Left ventricle myocardium superior (tissue), 1 donor: Measurements from ENCODE around the gene RFNG. TPM values are rescaled to one million over a fixed set of nuclear protein-coding genes. Genes with fewer than 3 reads are reported as not detected.

ENCODE experiments used
- ATAC-seq: fragments of 200-7000 bp; cut with Tn5 transposase; one replicate; pipeline ENCODE4 v1.9.1; 2020; ENCODE audit warnings: mild to moderate bottlenecking, moderate library complexity
- DNase-seq: peaks from one replicate; pipeline ENCODE4 v3.0.0-alpha.2; 2020
- intact Hi-C: fragments of 100-400 bp; cut with micrococcal nuclease; formaldehyde crosslinking; loops from one replicate; pipeline ENCODE4 v1.11.0; 2022
- total RNA-seq: library from RNA; stranded (reverse); fragmentation: NEBNext Ultra II Directional; extraction: Animal tissue kit (Norgen Biotek cat#: 25700); gene quantifications from one replicate; pipeline ENCODE4 v1.2.1, GENCODE V29; 2021
- donor health status: DM: no; HTN: yes; CAD: no; lungs with severe emphysema.

The RFNG gene
- total RNA-seq, 1 donor from 2014 or later: 21.8 TPM

DNA sequence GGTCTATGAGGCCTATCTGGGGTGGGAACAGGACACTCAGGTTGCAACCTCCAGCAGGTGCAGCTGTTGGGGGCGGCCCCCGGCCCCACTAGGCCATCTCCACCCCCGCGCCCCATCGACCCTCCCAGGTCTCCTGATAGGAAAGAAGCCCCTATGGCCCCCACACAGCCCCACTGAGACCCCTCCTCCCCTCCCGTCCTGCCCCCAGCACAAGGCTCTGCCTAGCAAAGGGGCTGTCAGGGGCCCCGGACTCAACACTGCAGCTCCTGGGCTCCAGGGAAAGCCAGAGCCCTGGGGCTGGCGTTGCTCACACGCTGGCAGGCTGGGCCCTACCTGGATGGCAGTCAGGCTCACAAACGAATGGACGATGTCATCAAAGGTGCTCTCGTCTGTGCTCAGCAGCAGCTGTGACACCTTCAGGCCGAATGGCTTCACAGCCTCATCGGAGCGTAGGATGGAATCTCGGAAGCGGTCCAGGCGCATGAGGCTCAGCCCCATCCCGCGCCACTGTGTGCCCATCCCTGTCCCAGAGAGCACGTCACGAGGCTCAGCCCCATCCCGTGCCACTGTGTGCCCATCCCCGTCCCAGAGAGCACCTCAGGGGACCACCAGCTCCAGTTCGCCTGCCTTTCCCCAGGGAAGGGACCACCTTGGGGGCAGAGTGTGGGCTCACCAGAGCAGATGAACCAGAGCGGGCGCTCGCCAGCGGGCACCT lies 39.1 kb upstream of the RFNG start:
- ATAC-seq (no peak), DNase-seq (no peak)
- intact Hi-C loops: no loop called here

DNA sequence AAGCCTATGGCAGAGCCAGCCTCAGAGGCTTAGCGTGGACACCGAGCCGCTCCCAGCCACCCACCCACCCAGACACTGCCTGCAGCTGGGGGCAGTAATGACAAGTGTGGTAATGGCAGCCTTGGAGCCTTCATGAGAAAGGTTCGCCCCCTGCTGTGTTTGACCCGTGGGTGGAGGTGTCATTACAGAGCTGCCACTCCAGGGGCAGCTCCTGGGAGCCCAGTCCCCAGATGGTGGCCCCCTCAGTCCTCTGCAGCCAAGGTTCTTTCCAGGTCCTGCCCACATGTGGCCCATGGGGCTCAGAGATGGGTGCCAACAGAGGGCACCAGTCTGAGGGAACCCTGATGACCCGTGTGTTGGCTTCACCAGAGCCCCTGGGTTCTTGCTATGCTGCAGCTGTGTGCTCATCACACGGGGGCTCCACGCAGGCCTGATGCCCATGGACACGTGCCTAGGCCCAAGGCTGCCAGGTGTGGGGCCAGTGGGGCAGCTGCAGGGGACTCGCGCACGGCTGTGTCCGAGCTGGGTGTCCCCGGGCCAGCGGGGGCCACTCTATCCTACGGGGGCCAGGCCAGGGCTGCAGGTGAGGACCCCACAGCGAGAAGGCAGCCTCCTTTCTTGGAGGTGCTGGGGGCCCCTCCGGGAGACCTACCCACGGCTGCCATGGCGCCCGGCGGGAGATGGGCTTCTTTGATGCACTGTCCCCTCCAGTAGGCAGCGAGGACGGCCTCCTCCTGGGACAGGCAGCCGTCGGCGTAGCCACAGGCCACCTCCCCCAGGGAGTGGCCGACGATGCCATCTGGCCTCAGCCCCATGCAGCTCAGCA lies 38.3 kb upstream of the RFNG start:
- intact Hi-C loops: no loop called here
- no peak for ATAC-seq
- DNase-seq: no peak

- DNase-seq (peak; percentile 25), ATAC-seq (no peak)
- intact Hi-C loops: no loop called here
These were observed 37.5 kb upstream of the RFNG start for GRCh38 chr17:82088838-82089722.

- ATAC-seq (no peak), DNase-seq (peak; percentile 25)
- intact Hi-C loops: no loop called here
These were observed 36.6 kb upstream of the RFNG start for GRCh38 chr17:82087961-82088837.

DNA sequence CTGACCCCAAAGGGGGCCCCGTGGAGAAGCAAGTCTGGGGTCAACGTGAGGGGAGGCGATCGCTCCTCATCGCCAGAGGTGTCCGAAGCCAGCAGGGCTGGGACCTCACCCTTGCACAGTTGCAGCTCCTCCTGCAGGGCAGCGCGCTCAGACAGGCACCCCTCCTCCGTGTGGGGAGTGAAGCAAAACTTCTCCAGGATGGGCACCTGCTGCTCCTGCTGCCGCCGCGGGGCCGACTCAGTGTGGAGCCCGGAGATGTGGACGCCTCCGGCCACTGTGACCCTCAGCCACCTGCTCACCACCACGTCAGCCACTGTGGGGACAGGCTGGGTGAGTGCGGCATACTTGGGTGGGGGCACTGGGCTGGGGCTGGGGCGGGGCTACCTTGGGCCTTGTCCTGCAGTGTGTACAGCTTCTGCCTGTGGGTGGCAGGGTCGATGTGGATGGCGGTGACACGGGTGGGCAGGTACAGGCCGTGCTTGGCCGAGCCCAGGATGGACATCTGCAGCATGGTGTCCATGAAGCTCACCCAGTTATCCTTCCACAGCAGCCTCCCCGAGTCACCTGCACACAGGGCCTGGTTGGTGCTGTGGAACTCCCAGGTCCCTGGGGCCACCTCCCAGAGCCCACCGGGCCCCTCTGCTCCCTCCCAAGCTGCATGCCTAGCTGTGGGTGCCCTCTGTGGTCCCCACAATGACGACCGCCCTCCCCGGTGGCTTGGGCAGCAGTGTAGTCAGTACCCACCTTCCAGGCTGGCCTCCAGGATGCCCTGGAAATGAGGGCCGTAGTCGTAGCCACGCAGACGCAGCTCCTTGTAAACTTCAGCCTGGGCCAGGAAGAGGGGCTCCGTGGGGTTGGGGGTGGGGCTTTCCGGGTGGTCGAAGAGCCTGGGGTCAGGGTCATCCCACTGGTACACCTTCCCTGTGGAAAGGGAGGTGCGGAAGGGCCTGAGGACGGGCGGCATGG lies 35.6 kb upstream of the RFNG start:
- intact Hi-C loops: no loop called here
- no peak for ATAC-seq
- DNase-seq: peak; percentile 24

DNA sequence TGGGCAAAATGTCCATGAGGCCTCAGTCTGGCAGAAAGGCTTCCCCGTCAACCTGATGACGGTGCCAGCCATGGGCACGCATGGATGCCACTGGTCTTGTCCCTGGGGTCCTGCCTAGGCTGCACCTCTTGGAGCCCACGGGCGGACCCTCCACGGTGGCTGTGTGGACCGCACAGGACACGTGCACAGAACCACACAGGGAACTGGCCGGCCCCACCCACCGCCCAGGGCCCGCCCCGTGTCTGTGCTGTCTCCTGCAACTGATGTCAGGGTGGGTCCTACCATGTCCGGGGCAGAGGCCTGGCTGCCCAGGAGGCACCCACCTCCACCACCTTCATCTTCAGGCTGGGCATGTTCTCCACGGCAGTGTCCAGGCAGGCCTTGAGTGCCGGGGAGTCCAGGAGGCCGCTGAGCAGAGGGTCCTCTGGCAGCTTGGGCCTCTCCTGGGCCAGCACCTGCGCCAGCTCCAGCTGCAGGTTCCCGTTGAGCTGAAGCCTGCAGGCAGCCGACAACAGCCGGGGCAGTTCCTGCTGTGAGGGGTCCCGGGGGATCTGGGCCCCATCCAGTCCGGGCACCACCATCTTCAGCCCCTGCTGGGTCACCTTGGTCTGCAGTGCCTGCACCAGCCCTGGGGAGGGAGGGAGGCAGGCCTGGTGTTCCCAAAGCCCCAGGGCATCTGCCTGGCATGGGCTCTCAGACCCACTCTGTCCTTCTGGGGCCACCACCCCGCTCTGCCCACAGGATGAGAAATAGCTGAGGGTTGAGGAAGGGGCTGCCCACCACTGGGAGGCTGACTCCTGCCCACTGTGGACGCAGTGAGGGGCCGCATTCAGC lies 34.5 kb upstream of the RFNG start:
- peak; percentile 29 for DNase-seq
- ATAC-seq: no peak
- intact Hi-C loops: no loop called here

DNA sequence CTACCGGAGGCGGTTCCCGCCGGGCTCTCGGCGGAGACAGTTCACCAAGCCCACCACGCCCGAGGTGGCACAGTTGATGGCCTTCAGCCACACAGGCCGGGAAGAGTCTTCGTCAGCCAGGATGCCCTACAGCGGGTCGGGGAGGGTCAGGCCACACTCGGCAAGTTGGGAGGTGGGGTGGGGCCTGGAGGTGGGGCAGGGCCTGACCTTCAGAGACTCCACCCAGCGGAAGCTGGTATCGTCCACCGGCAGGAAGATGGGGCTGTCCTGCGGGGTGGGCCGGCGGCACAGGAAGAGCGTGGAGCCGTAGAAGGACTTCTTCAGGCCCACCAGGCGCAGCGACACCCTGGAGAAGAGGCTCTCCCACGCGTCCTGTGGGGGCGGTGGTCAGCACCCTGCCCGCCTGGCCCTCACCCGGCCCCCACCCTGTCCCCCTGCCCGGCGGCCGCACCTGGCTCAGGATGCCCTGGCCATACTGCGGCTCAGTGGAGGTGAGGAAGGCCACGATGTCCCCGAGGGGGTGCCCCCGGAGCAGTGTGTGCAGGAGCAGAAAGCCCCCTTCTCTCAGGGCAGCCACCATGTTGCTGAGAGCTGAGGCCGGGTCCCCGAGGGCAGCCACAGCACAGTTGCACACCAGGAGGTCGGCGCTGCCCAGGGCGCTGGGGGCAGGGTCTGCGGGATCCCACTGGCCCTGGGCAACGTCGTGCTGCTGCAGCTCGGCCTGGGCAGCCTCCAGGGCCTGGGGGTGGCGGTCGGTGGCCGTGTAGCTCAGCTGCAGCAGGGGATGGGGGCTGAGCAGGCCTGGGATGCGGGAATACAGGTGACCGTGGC lies 33.6 kb upstream of the RFNG start:
- intact Hi-C loops: no loop called here
- DNase-seq (peak; percentile 24), ATAC-seq (no peak)

- ATAC-seq (no peak), DNase-seq (no peak)
These were observed 32.9 kb upstream of the RFNG start for GRCh38 chr17:82084373-82085030.

GRCh38 chr17:82083533-82084359 lies 32.1 kb upstream of the RFNG start:
- DNase-seq (no peak), ATAC-seq (no peak)
- intact Hi-C loops: no loop called here

More at GRCh38 chr17:82084373-82085030, 32.9 kb upstream of the RFNG start:
- intact Hi-C loops: no loop called here

DNA sequence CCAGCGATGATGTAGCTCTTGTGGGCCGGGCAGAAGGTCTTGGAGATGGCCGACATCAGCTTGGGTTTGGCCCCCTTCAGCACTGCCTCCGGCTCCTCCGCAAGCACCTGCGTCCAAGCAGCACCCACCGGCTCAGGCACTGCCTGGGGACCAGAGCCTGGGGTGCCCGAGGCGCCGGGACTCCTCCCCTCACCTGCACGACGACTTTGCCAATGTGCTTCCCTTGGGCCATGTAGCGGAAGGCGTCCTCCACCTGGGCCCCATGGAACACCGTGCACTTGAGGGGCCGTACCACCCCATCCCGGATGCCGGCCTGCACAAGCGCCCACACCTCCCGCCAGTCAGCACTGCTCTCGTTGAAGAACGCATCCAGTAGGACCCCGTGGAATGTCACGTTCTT lies 31.4 kb upstream of the RFNG start:
- ATAC-seq (no peak), DNase-seq (no peak)
- intact Hi-C loops: no loop called here

DNA sequence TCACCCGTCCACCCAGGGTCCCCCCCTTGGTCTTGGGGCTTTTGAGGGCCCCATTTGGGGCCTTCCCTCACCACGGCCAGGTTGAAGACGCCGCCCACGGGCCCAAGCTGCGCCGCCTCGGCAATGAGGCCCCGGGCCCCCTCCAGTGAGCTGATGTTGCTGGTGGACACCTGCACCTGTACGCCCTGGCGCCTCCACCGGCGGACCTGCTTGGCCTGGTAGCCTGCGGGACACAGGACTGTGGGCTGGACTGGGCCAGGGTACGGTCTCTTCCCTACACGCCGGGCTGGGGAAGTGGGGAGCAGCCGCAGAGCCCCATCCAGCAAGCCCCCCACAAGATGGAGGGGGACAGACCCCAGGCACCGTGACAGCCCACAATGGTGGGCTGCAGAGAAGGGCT lies 30.8 kb upstream of the RFNG start:
- intact Hi-C loops: no loop called here
- no peak for DNase-seq

DNA sequence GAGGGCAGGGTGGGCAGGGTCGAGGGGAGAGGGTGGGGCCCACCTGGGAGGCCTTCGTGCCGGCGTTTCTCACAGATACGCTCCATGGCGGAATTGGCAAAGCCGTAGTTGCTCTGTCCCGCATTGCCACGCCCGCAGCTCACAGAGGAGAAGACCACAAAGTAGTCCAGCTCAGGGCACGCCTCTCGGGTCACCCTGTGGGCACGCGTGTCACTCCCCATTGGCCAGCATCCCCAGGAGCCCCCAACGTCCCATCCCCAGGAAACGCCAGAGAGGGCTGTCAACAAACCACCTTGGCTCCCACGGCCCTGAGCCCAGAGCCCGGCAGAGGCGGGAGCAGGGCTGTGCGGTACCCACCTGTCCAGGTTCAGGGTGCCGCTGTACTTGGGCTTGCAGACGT lies 30.4 kb upstream of the RFNG start:
- DNase-seq (no peak), ATAC-seq (no peak)
- intact Hi-C loops: no loop called here

More for the DNA sequence above, 30.8 kb upstream of the RFNG start:
- ATAC-seq: no peak

GRCh38 chr17:82081546-82081945 lies 29.9 kb upstream of the RFNG start:
- ATAC-seq (no peak), DNase-seq (no peak)
- intact Hi-C loops: no loop called here

- ATAC-seq (no peak), DNase-seq (no peak)
- intact Hi-C loops: no loop called here
These were observed 29.3 kb upstream of the RFNG start for GRCh38 chr17:82080789-82081464.
